ENCODE measurements around the gene ZCCHC4.

ZCCHC4 gene

GRCh38 chr4:25312496-25313200 lies at the start of gene ZCCHC4:
Gene ZCCHC4 (plus strand): TSS chr4:25312774. CDS start chr4:25312810, 36 bp downstream.
- Histone ChIP-seq H3K4me1 (ENCODE audit: control insufficient read depth, low read depth, low read length) (no peaks in the 10 kb centered on the region), H3K36me3 (ENCODE audit: control insufficient read depth, low read depth, low read length) (no peaks in the 10 kb centered on the region), H3K4me3 (ENCODE audit: low read length) (peak within 1 kb of the TSS; percentile 94), H3K9me3 (ENCODE audit: control insufficient read depth, low read depth, low read length) (no peaks in the 10 kb centered on the region), H3K27me3 (ENCODE audit: control insufficient read depth, insufficient read depth, low read length) (no peaks in the 10 kb centered on the region), H3K27ac (ENCODE audit: low read length) (peak within 1 kb of the TSS; percentile 42), H3K9ac (ENCODE audit: low read length) (peak within 1 kb of the TSS; percentile 92)

- no peaks in the 10 kb centered on the region for H3K4me1 ChIP-seq (ENCODE audit: control insufficient read depth, low read depth, low read length)
- H3K9me3 ChIP-seq (ENCODE audit: control insufficient read depth, low read depth, low read length): no peaks in the 10 kb centered on the region
- no peak overlapping the region for H3K4me3 ChIP-seq (ENCODE audit: low read length)
- no peak overlapping the region for H3K27ac ChIP-seq (ENCODE audit: low read length)
- H3K9ac ChIP-seq (ENCODE audit: low read length): no peak overlapping the region
- H3K27me3 ChIP-seq (ENCODE audit: control insufficient read depth, insufficient read depth, low read length): no peaks in the 10 kb centered on the region
- no peaks in the 10 kb centered on the region for H3K36me3 ChIP-seq (ENCODE audit: control insufficient read depth, low read depth, low read length)
Observed at GRCh38 chr4:25271866-25272265, 40.7 kb upstream of the ZCCHC4 start.

GRCh38 chr4:25280210-25280609 lies 32.4 kb upstream of the ZCCHC4 start:
- Histone ChIP-seq H3K27ac (ENCODE audit: low read length) (no peak overlapping the region), H3K4me3 (ENCODE audit: low read length) (no peak overlapping the region), H3K9me3 (ENCODE audit: control insufficient read depth, low read depth, low read length) (no peaks in the 10 kb centered on the region), H3K4me1 (ENCODE audit: control insufficient read depth, low read depth, low read length) (no peaks in the 10 kb centered on the region), H3K27me3 (ENCODE audit: control insufficient read depth, insufficient read depth, low read length) (no peaks in the 10 kb centered on the region), H3K9ac (ENCODE audit: low read length) (no peak overlapping the region), H3K36me3 (ENCODE audit: control insufficient read depth, low read depth, low read length) (no peaks in the 10 kb centered on the region)

- H3K36me3 ChIP-seq (ENCODE audit: control insufficient read depth, low read depth, low read length): no peaks in the 10 kb centered on the region
Observed at GRCh38 chr4:25283948-25284347, 28.6 kb upstream of the ZCCHC4 start.

GRCh38 chr4:25284466-25284865 lies 28.1 kb upstream of the ZCCHC4 start:
- Histone ChIP-seq H3K27me3 (ENCODE audit: control insufficient read depth, insufficient read depth, low read length) (no peaks in the 10 kb centered on the region), H3K4me1 (ENCODE audit: control insufficient read depth, low read depth, low read length) (no peaks in the 10 kb centered on the region), H3K4me3 (ENCODE audit: low read length) (no peak overlapping the region), H3K9ac (ENCODE audit: low read length) (no peak overlapping the region), H3K36me3 (ENCODE audit: control insufficient read depth, low read depth, low read length) (no peaks in the 10 kb centered on the region), H3K27ac (ENCODE audit: low read length) (no peak overlapping the region), H3K9me3 (ENCODE audit: control insufficient read depth, low read depth, low read length) (no peaks in the 10 kb centered on the region)

More at GRCh38 chr4:25283948-25284347, 28.6 kb upstream of the ZCCHC4 start:
- no peaks in the 10 kb centered on the region for H3K27me3 ChIP-seq (ENCODE audit: control insufficient read depth, insufficient read depth, low read length)
- H3K4me1 ChIP-seq (ENCODE audit: control insufficient read depth, low read depth, low read length): no peaks in the 10 kb centered on the region
- no peak overlapping the region for H3K9ac ChIP-seq (ENCODE audit: low read length)
- no peak overlapping the region for H3K4me3 ChIP-seq (ENCODE audit: low read length)
- H3K27ac ChIP-seq (ENCODE audit: low read length): no peak overlapping the region
- no peaks in the 10 kb centered on the region for H3K9me3 ChIP-seq (ENCODE audit: control insufficient read depth, low read depth, low read length)

GRCh38 chr4:25290490-25291067 lies 22.0 kb upstream of the ZCCHC4 start:
- Histone ChIP-seq H3K36me3 (ENCODE audit: control insufficient read depth, low read depth, low read length) (no peaks in the 10 kb centered on the region), H3K9ac (ENCODE audit: low read length) (no peak overlapping the region), H3K4me3 (ENCODE audit: low read length) (no peak overlapping the region), H3K4me1 (ENCODE audit: control insufficient read depth, low read depth, low read length) (no peaks in the 10 kb centered on the region), H3K27me3 (ENCODE audit: control insufficient read depth, insufficient read depth, low read length) (no peaks in the 10 kb centered on the region), H3K9me3 (ENCODE audit: control insufficient read depth, low read depth, low read length) (no peaks in the 10 kb centered on the region), H3K27ac (ENCODE audit: low read length) (no peak overlapping the region)

- no peak overlapping the region for H3K9ac ChIP-seq (ENCODE audit: low read length)
Observed at GRCh38 chr4:25291158-25291733, 21.3 kb upstream of the ZCCHC4 start.

GRCh38 chr4:25297528-25298242 lies 14.9 kb upstream of the ZCCHC4 start:
- H3K9ac ChIP-seq (ENCODE audit: low read length): no peak overlapping the region
- H3K9me3 ChIP-seq (ENCODE audit: control insufficient read depth, low read depth, low read length): no peaks in the 10 kb centered on the region
- H3K27ac ChIP-seq (ENCODE audit: low read length): no peak overlapping the region
- H3K36me3 ChIP-seq (ENCODE audit: control insufficient read depth, low read depth, low read length): no peaks in the 10 kb centered on the region
- no peak overlapping the region for H3K4me3 ChIP-seq (ENCODE audit: low read length)
- no peaks in the 10 kb centered on the region for H3K4me1 ChIP-seq (ENCODE audit: control insufficient read depth, low read depth, low read length)
- H3K27me3 ChIP-seq (ENCODE audit: control insufficient read depth, insufficient read depth, low read length): peaks cover 3% of the 10 kb centered on the region

More at GRCh38 chr4:25291158-25291733, 21.3 kb upstream of the ZCCHC4 start:
- Histone ChIP-seq H3K4me3 (ENCODE audit: low read length) (no peak overlapping the region), H3K9me3 (ENCODE audit: control insufficient read depth, low read depth, low read length) (no peaks in the 10 kb centered on the region), H3K27ac (ENCODE audit: low read length) (no peak overlapping the region), H3K36me3 (ENCODE audit: control insufficient read depth, low read depth, low read length) (no peaks in the 10 kb centered on the region), H3K4me1 (ENCODE audit: control insufficient read depth, low read depth, low read length) (no peaks in the 10 kb centered on the region), H3K27me3 (ENCODE audit: control insufficient read depth, insufficient read depth, low read length) (no peaks in the 10 kb centered on the region)

- peaks cover 3% of the 10 kb centered on the region for H3K27me3 ChIP-seq (ENCODE audit: control insufficient read depth, insufficient read depth, low read length)
- no peak overlapping the region for H3K4me3 ChIP-seq (ENCODE audit: low read length)
- no peaks in the 10 kb centered on the region for H3K4me1 ChIP-seq (ENCODE audit: control insufficient read depth, low read depth, low read length)
- no peak overlapping the region for H3K27ac ChIP-seq (ENCODE audit: low read length)
- no peak overlapping the region for H3K9ac ChIP-seq (ENCODE audit: low read length)
- no peaks in the 10 kb centered on the region for H3K36me3 ChIP-seq (ENCODE audit: control insufficient read depth, low read depth, low read length)
- no peaks in the 10 kb centered on the region for H3K9me3 ChIP-seq (ENCODE audit: control insufficient read depth, low read depth, low read length)
Observed at GRCh38 chr4:25299476-25300203, 12.9 kb upstream of the ZCCHC4 start.

- no peaks in the 10 kb centered on the region for H3K36me3 ChIP-seq (ENCODE audit: control insufficient read depth, low read depth, low read length)
- no peak overlapping the region for H3K27ac ChIP-seq (ENCODE audit: low read length)
- peaks cover 3% of the 10 kb centered on the region for H3K27me3 ChIP-seq (ENCODE audit: control insufficient read depth, insufficient read depth, low read length)
Observed at GRCh38 chr4:25301471-25301870, 11.1 kb upstream of the ZCCHC4 start.

GRCh38 chr4:25302626-25303025 lies 9.9 kb upstream of the ZCCHC4 start:
- no peak overlapping the region for H3K27ac ChIP-seq (ENCODE audit: low read length)
- no peaks in the 10 kb centered on the region for H3K36me3 ChIP-seq (ENCODE audit: control insufficient read depth, low read depth, low read length)
- no peak overlapping the region for H3K4me3 ChIP-seq (ENCODE audit: low read length)
- H3K27me3 ChIP-seq (ENCODE audit: control insufficient read depth, insufficient read depth, low read length): peaks cover 3% of the 10 kb centered on the region
- no peaks in the 10 kb centered on the region for H3K9me3 ChIP-seq (ENCODE audit: control insufficient read depth, low read depth, low read length)
- H3K9ac ChIP-seq (ENCODE audit: low read length): no peak overlapping the region
- no peaks in the 10 kb centered on the region for H3K4me1 ChIP-seq (ENCODE audit: control insufficient read depth, low read depth, low read length)

More at GRCh38 chr4:25301471-25301870, 11.1 kb upstream of the ZCCHC4 start:
- no peaks in the 10 kb centered on the region for H3K4me1 ChIP-seq (ENCODE audit: control insufficient read depth, low read depth, low read length)
- no peaks in the 10 kb centered on the region for H3K9me3 ChIP-seq (ENCODE audit: control insufficient read depth, low read depth, low read length)
- H3K4me3 ChIP-seq (ENCODE audit: low read length): no peak overlapping the region
- no peak overlapping the region for H3K9ac ChIP-seq (ENCODE audit: low read length)

Measured in iPS-18a (cell line).